ENCODE results near the gene MAP2. TPM values are rescaled to one million over a fixed set of nuclear protein-coding genes. Genes with fewer than 3 reads are reported as not detected.

The MAP2 gene
- total and polyA plus RNA-seq, 7 donors = 0.72 to 6.5 (median 1.8) TPM

DNA sequence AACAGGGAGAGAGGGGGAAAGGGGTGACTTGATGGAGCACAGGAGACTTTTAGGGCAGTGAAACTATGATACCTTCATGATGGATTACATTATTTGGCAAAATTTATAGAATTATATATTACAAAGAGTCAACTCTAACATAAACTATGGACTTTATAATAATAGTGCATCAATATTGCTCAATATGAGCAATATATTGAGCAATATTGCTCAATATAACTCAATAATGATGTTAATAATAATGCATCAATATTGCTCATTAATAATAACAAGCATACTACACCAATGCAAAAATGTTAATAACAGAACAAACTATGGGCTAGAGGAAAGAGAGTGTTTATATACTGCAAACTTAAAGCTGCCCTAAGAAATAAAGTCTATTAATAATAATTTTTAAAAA lies 344.7 kb downstream of the MAP2 start:
- H3K4me1 ChIP-seq = no peaks in the 10 kb centered on the region
- H3K27ac ChIP-seq = no peak overlapping the region
- peaks cover 2 to 47% (median 8%) of the 10 kb centered on the region in 3 donors for H3K27me3 ChIP-seq (ENCODE audit: insufficient read depth in 3 of 3, low read length in 2 of 3)
- H3K9me3 ChIP-seq = no peaks in the 10 kb centered on the region
- TF ChIP-seq, protein P1, sequence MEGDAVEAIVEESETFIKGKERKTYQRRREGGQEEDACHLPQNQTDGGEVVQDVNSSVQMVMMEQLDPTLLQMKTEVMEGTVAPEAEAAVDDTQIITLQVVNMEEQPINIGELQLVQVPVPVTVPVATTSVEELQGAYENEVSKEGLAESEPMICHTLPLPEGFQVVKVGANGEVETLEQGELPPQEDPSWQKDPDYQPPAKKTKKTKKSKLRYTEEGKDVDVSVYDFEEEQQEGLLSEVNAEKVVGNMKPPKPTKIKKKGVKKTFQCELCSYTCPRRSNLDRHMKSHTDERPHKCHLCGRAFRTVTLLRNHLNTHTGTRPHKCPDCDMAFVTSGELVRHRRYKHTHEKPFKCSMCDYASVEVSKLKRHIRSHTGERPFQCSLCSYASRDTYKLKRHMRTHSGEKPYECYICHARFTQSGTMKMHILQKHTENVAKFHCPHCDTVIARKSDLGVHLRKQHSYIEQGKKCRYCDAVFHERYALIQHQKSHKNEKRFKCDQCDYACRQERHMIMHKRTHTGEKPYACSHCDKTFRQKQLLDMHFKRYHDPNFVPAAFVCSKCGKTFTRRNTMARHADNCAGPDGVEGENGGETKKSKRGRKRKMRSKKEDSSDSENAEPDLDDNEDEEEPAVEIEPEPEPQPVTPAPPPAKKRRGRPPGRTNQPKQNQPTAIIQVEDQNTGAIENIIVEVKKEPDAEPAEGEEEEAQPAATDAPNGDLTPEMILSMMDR (IDR thresholded peaks at IDR 0.05) = no peak
- ATAC-seq = no peak
- DNase-seq = no peak
- no peak overlapping the region for H3K4me3 ChIP-seq
- H3K36me3 ChIP-seq (ENCODE audit: insufficient read depth in 1 of 2, low read depth in 1 of 2) = no peaks in the 10 kb centered on the region
- intact Hi-C loops (cut with DNase I) = no loop called here

DNA sequence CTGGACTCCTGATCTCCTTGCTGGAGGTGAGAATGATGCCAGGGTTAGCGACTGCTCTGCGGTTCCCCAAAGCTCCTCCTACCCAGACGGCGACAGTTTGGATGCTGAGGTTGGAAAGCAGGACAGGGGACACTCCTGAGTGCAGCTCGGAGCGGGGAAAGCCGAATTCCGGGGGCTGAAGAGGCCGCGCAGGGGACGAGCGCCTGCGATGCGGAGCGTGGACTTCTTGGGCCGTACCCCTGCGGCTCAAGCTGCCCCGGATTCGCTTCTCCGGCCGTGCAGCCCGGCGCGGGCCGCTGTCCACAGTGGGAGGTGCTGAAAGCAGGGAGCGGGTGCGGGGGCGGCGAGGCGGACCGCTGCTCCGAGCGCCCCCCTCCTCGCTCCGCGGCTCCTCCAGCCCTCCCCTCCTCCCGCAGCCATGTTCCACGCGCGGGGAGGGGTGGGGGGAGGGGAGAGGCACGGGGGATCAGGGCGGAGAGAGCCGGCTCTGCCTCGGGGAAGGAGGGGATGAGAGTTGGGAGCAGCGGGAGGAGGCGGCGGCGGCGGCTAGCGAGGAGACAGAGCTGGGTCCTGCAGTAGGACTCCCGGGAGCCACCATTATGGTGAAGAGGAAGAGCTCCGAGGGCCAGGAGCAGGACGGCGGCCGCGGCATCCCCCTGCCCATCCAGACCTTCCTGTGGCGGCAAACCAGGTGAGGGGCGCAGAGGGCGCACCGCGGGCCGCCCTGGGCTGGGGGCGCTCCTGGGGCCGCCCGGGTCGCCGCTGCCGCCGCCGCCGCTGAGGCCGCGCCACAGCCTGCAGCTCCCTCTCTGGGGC lies 347.8 kb downstream of the MAP2 start, which contains the start of gene UNC80:
UNC80 (plus strand) TSS at position 359 of the 816 bp plus-strand sequence; CDS start at position 600, 241 bp downstream.
- Histone ChIP-seq H3K27me3 (ENCODE audit: insufficient read depth in 3 of 3, low read length in 2 of 3) (peaks cover 2 to 50% (median 8%) of the 10 kb centered on the region in 3 donors), H3K4me3 (peak within 1 kb of the TSS; percentile 22), H3K9me3 (no peaks in the 10 kb centered on the region), H3K4me1 (no peaks in the 10 kb centered on the region), H3K36me3 (ENCODE audit: insufficient read depth in 1 of 2, low read depth in 1 of 2) (no peaks in the 10 kb centered on the region), H3K27ac (no peak within 1 kb of the TSS)
- DNase-seq (peak; percentile 50 to 62), ATAC-seq (peak in 3 of 4 donors; percentile 55 to 78 (median 61))
- 0 to 1% (median 1%) methylated on average over 48 to 70 of the region's 73 CpGs for WGBS, 3 donors
- intact Hi-C loops (cut with DNase I) = no loop called here
- TF ChIP-seq, protein P1 (IDR thresholded peaks at IDR 0.05) = no peak

GRCh38 chr2:209772290-209772685 lies 348.4 kb downstream of the MAP2 start:
- WGBS, 3 donors = 12 to 16% (median 14%) methylated on average over 8 of the region's 8 CpGs
- ATAC-seq (no peak), DNase-seq (no peak)
- intact Hi-C loops (cut with DNase I) = no loop called here
- Histone ChIP-seq H3K36me3 (ENCODE audit: insufficient read depth in 1 of 2, low read depth in 1 of 2) (no peaks in the 10 kb centered on the region), H3K4me3 (no peak overlapping the region), H3K4me1 (no peaks in the 10 kb centered on the region), H3K9me3 (no peaks in the 10 kb centered on the region), H3K27ac (no peak overlapping the region), H3K27me3 (ENCODE audit: insufficient read depth in 3 of 3, low read length in 2 of 3) (peaks cover 2 to 50% (median 8%) of the 10 kb centered on the region in 3 donors)
- TF ChIP-seq, protein P1 (IDR thresholded peaks at IDR 0.05) = no peak

DNA sequence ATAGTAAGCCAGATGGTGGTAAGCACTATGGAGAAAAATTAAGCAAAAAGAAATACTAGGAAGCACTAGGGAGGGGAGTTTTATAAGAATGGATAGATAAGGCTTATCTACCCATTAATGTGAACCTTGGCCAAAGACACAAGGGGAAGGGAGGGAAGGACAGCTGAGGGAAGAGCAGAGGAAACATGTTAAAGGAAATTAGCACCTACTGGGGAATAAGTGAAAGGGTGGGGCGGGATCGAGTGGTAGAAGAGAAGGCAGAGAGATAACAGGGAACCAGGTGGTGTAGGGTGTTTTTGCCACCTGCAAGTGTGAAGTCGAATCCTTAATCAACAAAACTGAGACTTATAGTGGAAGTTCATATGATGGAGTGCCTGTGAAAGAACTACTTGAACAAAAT lies 349.5 kb downstream of the MAP2 start:
- H3K27me3 ChIP-seq (ENCODE audit: insufficient read depth in 3 of 3, low read length in 2 of 3) = peaks cover 2 to 50% (median 8%) of the 10 kb centered on the region in 3 donors
- H3K36me3 ChIP-seq (ENCODE audit: insufficient read depth in 1 of 2, low read depth in 1 of 2) = no peaks in the 10 kb centered on the region
- H3K4me1 ChIP-seq = no peaks in the 10 kb centered on the region
- TF ChIP-seq, protein P1 (IDR thresholded peaks at IDR 0.05) = no peak
- no peak overlapping the region for H3K4me3 ChIP-seq
- 19 to 27% (median 22%) methylated on average over 3 of the region's 3 CpGs for WGBS, 3 donors
- no peak for DNase-seq
- no peak for ATAC-seq
- H3K9me3 ChIP-seq = no peaks in the 10 kb centered on the region
- intact Hi-C loops (cut with DNase I) = no loop called here
- no peak overlapping the region for H3K27ac ChIP-seq

Measured in psoas muscle (tissue), 8 donors.